Sciatic nerve (tissue), 2 donors: ENCODE data around the gene HBP1. TPM values are rescaled to one million over a fixed set of nuclear protein-coding genes. Genes with fewer than 3 reads are reported as not detected.

Source experiments
- ATAC-seq: fragments of 200-7000 bp; cut with Tn5 transposase; one replicate; pipeline ENCODE4 v1.9.1; 2020; ENCODE audit warnings: mild to moderate bottlenecking, moderate library complexity
- DNase-seq: peaks from one replicate; pipeline ENCODE4 v3.0.0-alpha.2; 2020; ENCODE audit warnings: low spot score
- intact Hi-C: fragments of 100-400 bp; cut with DNase I; formaldehyde crosslinking; loops from one replicate; pipeline ENCODE4 v1.14.2; 2022
- total RNA-seq: library from RNA; stranded (reverse); fragmentation: NEBNext Ultra II Directional; extraction: Animal tissue kit (Norgen Biotek cat#: 25700); gene quantifications from one replicate; pipeline ENCODE4 v1.2.1, GENCODE V29; 2021
- donor health status: DM: no; HTN: no; CAD: no.
- donor health status: DM: no; HTN: no; CAD: no.

Gene HBP1
- total RNA-seq, 1 donor from 2014 or later, result 78.4 TPM

- ATAC-seq, result no peak
- no peak for DNase-seq
- intact Hi-C loops, result no loop called here
Measured at GRCh38 chr7:107173691-107174406, 5.0 kb downstream of the HBP1 start.

- no peak for DNase-seq
- intact Hi-C loops, result no loop called here
- no peak for ATAC-seq
Measured at GRCh38 chr7:107179326-107180164, 10.7 kb downstream of the HBP1 start.

GRCh38 chr7:107180378-107180777 is 11.6 kb downstream of the HBP1 start:
- no peak for DNase-seq
- no peak for ATAC-seq
- intact Hi-C loops, result no loop called here

GRCh38 chr7:107181172-107181571 is 12.4 kb downstream of the HBP1 start:
- ATAC-seq, result no peak
- intact Hi-C loops, result no loop called here

GRCh38 chr7:107185716-107186115 is 16.9 kb downstream of the HBP1 start:
- no peak for ATAC-seq
- intact Hi-C loops, result no loop called here

More at GRCh38 chr7:107181172-107181571, 12.4 kb downstream of the HBP1 start:
- no peak for DNase-seq

GRCh38 chr7:107186240-107186639 is 17.4 kb downstream of the HBP1 start:
- DNase-seq, result no peak
- intact Hi-C loops, result no loop called here
- no peak for ATAC-seq

More at GRCh38 chr7:107185716-107186115, 16.9 kb downstream of the HBP1 start:
- DNase-seq, result no peak

GRCh38 chr7:107187774-107188173 is 19.0 kb downstream of the HBP1 start:
- ATAC-seq, result no peak
- no peak for DNase-seq
- intact Hi-C loops, result no loop called here

- intact Hi-C loops, result no loop called here
- no peak for DNase-seq
- ATAC-seq, result no peak
Measured at GRCh38 chr7:107190090-107190489, 21.3 kb downstream of the HBP1 start.

- intact Hi-C loops, result no loop called here
- DNase-seq (no peak), ATAC-seq (no peak)
Measured at GRCh38 chr7:107194052-107194451, 25.2 kb downstream of the HBP1 start.

- no peak for ATAC-seq
- intact Hi-C loops, result no loop called here
Measured at GRCh38 chr7:107196834-107197610, 28.2 kb downstream of the HBP1 start.

GRCh38 chr7:107201795-107202450 is 33.1 kb downstream of the HBP1 start:
- DNase-seq (no peak), ATAC-seq (peak; percentile 40)
- intact Hi-C loops, result no loop called here

More at GRCh38 chr7:107196834-107197610, 28.2 kb downstream of the HBP1 start:
- no peak for DNase-seq

- ATAC-seq (no peak), DNase-seq (no peak)
- intact Hi-C loops, result no loop called here
Measured at GRCh38 chr7:107203607-107204006, 34.8 kb downstream of the HBP1 start.

GRCh38 chr7:107206136-107206535 is 37.3 kb downstream of the HBP1 start:
- ATAC-seq (no peak), DNase-seq (no peak)
- intact Hi-C loops, result no loop called here

- DNase-seq (no peak), ATAC-seq (no peak)
- intact Hi-C loops, result no loop called here
Measured at GRCh38 chr7:107206706-107207105, 37.9 kb downstream of the HBP1 start.

- ATAC-seq (peak; percentile 56), DNase-seq (no peak)
- intact Hi-C loops, result no loop called here
Measured at GRCh38 chr7:107207459-107207858, 38.7 kb downstream of the HBP1 start.

- intact Hi-C loops, result no loop called here
- ATAC-seq (peak; percentile 66), DNase-seq (no peak)
Measured at GRCh38 chr7:107208024-107208521, 39.3 kb downstream of the HBP1 start.

GRCh38 chr7:107208563-107208962 is 39.8 kb downstream of the HBP1 start:
- ATAC-seq (no peak), DNase-seq (no peak)
- intact Hi-C loops, result no loop called here

- no peak for DNase-seq
- intact Hi-C loops, result no loop called here
- ATAC-seq, result no peak
Measured at GRCh38 chr7:107209565-107209964, 40.8 kb downstream of the HBP1 start.

- intact Hi-C loops, result no loop called here
- DNase-seq (no peak), ATAC-seq (no peak)
Measured at GRCh38 chr7:107210400-107210799, 41.6 kb downstream of the HBP1 start.
